ENCODE measurements around the gene DDX3X.

Gene DDX3X

GRCh38 chrX:41333003-41333743 is 789 bp upstream of the DDX3X start (continued):
- TF ChIP-seq ZBTB10 (tag by site-specific recombination; IDR thresholded peaks at IDR 0.05) = peak; percentile 98
- peak; percentile 95; the same call in 1 of the 2 replicates for TF ChIP-seq KLF7 (tag by site-specific recombination; IDR thresholded peaks at IDR 0.05; ENCODE audit: borderline replicate concordance)
- peak; percentile 90 for TF ChIP-seq ZNF692 (tag by site-specific recombination; IDR thresholded peaks at IDR 0.05)
- TF ChIP-seq ZNF324 (tag by site-specific recombination; IDR thresholded peaks at IDR 0.05) = peak; percentile 99
- no peak for TF ChIP-seq ZNF280C (tag by site-specific recombination; IDR thresholded peaks at IDR 0.05)
- no peak for TF ChIP-seq ZNF645 (tag by site-specific recombination; IDR thresholded peaks at IDR 0.05)
- TF ChIP-seq ZNF341 (tag by site-specific recombination; IDR thresholded peaks at IDR 0.05; ENCODE audit: low read depth) = peak; percentile 99
- peak; percentile 88 for TF ChIP-seq ZFP69B (tag by site-specific recombination; IDR thresholded peaks at IDR 0.05)
- TF ChIP-seq ZNF132 (tag by site-specific recombination; IDR thresholded peaks at IDR 0.05; ENCODE audit: borderline replicate concordance) = no peak
- peak; percentile 98 for TF ChIP-seq ZIC2 (tag by site-specific recombination; IDR thresholded peaks at IDR 0.05)
- TF ChIP-seq ZSCAN5A (tag by site-specific recombination; IDR thresholded peaks at IDR 0.05) = 0 out of 2 replicates have a peak, but pooled peaks have one; percentile 44
- TF ChIP-seq SETDB1 (IDR thresholded peaks at IDR 0.05; ENCODE audit: insufficient read length, low read length) = no peak
- no peak for TF ChIP-seq ATF2 (tag by site-specific recombination; IDR thresholded peaks at IDR 0.05; ENCODE audit: low read depth)
- no peak for TF ChIP-seq ZNF404 (tag by site-specific recombination; IDR thresholded peaks at IDR 0.05)
- TF ChIP-seq ZFP41 (tag by site-specific recombination; IDR thresholded peaks at IDR 0.05; ENCODE audit: borderline replicate concordance) = no peak
- peak; percentile 76; the same call in 1 of the 2 replicates for TF ChIP-seq ZNF777 (tag by site-specific recombination; IDR thresholded peaks at IDR 0.05; ENCODE audit: borderline replicate concordance)
- peak; percentile 97 for TF ChIP-seq WT1 (tag by site-specific recombination; IDR thresholded peaks at IDR 0.05)
- peak; percentile 69 for TF ChIP-seq ZNF701 (tag by site-specific recombination; IDR thresholded peaks at IDR 0.05)
- 0 out of 2 replicates have a peak, but pooled peaks have one; percentile 40 for TF ChIP-seq HOXC10 (CRISPR knock-in tag; IDR thresholded peaks at IDR 0.05)
- TF ChIP-seq ZSCAN30 (tag by site-specific recombination; IDR thresholded peaks at IDR 0.05) = no peak
- TF ChIP-seq KLF1 (tag by site-specific recombination; IDR thresholded peaks at IDR 0.05) = peak; percentile 96
- peak; percentile 91 for TF ChIP-seq ZNF24 (tag by site-specific recombination; IDR thresholded peaks at IDR 0.05)
- TF ChIP-seq INSM2 (tag by site-specific recombination; IDR thresholded peaks at IDR 0.05) = peak; percentile 84
- TF ChIP-seq ZNF202 (tag by site-specific recombination; IDR thresholded peaks at IDR 0.05; ENCODE audit: borderline replicate concordance) = no peak
- peak; percentile 98 for TF ChIP-seq PRDM1 (tag by site-specific recombination; IDR thresholded peaks at IDR 0.05)
- peak; percentile 99 for TF ChIP-seq ZNF2 (tag by site-specific recombination; IDR thresholded peaks at IDR 0.05)
- TF ChIP-seq EGR2 (tag by site-specific recombination; IDR thresholded peaks at IDR 0.05; ENCODE audit: low read depth) = peak; percentile 96

All from HEK293 (cell line).